Pons (tissue), 1 donor: ENCODE data around the gene PRKX.
"Not testable (repeated sequence)": the region's sequence is repeated elsewhere in the genome, so short reads cannot be mapped to it uniquely, and the experiment has no call there.

ENCODE experiments used
- DNase-seq: peaks from one replicate; pipeline ENCODE4 v3.0.0-alpha.2; 2016; ENCODE audit warnings: low spot score

Gene PRKX

DNA sequence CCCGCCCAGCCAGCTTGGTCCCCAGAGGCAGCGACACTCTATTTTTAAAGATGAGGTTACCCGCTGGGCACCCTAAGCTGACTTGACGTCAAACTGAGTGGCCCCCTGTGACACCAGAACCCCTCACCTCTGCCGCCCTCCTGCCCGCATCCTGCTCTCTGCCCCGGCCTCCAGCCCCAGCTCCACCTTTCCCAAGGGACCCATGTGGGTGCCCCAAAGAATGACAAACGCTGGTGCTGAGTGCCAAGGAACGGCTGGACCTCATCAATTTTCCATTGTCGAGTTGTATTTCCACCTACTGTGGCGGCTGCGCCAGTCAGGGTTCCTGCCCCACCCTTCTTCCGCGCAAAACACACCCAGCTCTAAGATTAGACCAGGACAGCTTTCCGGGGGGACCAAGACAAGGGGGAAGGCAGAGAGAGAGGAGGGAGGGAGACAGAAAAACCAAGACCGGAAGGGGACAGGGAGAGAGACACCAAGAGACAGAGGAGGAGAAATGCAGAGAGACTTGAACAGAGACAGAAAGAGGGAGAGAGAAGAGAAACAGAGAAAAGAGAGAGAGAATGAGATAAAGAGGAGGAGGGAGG, 2.0 kb downstream of the PRKX start:
- DNase-seq: no peak

DNA sequence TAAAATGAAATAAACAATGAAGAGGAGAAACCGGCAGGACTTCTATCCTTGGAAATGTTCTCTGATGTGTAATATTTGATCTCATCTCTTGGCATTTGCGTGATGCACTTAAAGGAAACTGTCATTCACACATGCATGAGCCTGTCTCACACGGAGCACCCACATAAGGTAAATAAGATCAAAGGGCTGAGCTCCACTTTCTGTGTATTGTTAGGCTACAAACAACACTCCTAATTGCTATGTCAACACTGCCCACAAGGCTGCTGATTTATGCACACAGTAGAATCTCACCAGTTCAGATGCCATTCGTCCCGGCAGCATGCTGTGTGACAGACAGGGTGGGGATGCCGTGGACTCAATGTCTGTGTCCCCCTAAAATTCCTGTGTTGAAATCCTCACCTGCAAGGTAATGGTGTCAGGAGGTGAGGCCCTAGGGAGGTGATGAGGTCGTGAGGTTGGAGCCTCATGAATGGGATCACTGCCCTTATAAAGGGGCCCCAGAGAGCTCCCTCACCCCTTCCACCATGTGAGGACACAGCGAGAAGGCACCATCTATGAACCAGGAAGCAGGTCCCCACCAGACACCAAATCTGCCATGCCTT, 5.7 kb downstream of the PRKX start:
- DNase-seq: not testable (repeated sequence)

GRCh38 chrX:3706481-3706880, 7.0 kb downstream of the PRKX start:
- DNase-seq: no peak

DNA sequence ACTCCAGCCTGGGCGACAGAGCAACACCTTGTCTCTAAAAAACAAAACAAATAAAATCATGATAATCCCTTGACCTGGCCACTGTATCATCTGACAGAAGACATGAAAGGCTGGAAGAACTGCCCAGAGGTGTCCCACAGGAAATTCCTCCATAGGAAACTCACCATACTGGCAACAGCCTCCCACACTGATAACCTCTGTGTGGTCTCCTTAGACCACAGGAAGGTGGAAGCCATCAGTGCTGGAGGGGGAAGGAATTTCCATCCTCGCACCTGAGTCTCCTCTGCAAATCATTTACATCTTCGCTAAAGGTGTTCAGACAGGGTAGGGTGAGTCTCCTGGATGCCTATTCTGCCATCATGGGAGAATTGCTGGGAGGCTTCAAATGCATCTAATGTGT, 10.2 kb downstream of the PRKX start:
- not testable (repeated sequence) for DNase-seq

GRCh38 chrX:3702095-3702494, 11.4 kb downstream of the PRKX start:
- DNase-seq: not testable (repeated sequence)

- DNase-seq: not testable (repeated sequence)
These were observed 12.0 kb downstream of the PRKX start for GRCh38 chrX:3701445-3701928.

GRCh38 chrX:3699821-3700381, 13.5 kb downstream of the PRKX start:
- peak; percentile 42 for DNase-seq

DNA sequence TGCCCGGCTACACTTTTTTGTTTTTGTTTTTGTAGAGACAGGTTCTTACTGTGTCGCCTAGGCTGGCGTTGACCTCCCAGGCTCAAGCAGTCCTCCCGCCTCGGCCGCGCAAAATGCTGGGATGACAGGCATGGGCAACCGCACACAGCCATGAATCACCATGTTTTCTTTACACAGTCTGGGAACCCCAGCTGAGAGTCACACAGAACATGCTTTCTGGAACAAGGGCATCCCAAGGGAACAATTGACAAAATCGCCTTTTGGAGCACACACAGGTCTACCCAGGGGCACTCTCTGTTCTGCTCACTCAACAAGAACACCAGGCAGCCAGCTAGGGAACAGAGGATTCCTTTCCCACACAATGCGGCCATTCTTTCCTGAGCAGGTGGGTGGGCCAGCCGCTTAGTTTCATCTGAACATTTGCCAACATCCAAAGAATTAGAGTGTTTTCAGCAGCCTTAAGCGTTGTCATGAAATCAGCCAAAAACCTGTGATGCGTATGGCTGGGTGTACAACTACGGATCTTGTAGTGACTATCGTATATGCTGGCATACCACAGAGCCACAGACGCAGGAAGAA, 15.7 kb downstream of the PRKX start:
- DNase-seq: peak; percentile 78

GRCh38 chrX:3697220-3697684, 16.2 kb downstream of the PRKX start:
- DNase-seq: no peak

DNA sequence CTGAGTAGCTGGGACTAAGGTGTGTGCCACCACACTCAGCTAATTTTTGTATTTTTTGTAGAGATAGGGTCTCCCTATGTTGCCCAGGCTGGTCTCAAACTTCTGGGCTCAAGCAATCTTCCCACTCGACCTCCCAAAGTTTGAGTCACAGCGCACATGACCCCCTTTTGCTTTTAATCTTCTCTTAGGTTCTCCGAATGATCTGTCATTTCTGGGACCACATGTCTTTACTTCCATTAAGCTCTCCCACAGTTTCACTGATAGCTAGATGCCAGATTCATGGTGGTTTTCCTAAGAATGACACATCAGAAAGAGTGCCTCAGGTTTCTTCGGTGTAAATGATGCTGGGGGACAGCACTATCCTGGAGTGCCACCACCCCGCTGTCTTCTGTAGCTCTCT, 17.9 kb downstream of the PRKX start:
- DNase-seq: no peak

DNA sequence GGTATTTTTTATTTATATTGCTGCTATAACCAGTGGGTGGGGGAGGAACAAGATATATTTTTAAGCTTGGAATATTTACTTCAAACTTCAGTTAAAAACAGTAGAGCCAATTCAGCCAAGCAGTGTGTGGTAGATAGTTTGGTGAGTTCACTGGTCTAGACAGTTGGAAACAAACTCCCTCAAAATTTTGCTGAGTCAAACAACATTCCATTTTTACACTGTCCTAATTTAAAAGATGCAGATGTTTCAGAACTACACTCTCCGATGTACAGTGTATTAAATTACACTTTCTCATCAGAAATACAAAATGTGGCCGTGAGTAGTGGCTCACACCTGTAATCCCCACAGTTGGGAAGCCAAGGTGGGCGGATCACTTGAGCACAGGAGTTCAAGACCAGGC, 23.3 kb downstream of the PRKX start:
- no peak for DNase-seq

DNA sequence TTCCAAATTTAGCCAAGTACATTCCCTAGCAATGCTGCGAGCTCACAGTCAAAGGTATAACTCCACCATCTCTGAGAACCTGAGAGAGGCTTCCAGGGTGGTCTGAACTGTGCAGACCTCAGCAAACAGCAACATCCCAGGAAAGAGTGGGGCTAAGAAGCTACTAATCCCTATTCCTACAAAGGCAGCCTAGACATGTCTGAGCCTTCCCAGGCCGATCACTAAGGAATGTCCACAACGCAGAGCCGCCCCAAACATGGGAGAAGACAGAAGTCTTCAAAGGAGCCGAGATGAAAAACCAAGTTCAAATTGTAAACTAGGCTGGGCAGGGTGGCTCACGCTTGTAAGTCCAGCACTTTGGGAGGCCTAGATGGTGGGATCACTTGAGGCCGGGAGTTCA, 30.2 kb downstream of the PRKX start:
- DNase-seq: not testable (repeated sequence)

GRCh38 chrX:3680459-3680858, 33.0 kb downstream of the PRKX start:
- DNase-seq: no peak

GRCh38 chrX:3679669-3680068, 33.8 kb downstream of the PRKX start:
- no peak for DNase-seq

- no peak for DNase-seq
These were observed 35.1 kb downstream of the PRKX start for GRCh38 chrX:3678328-3678727.

DNA sequence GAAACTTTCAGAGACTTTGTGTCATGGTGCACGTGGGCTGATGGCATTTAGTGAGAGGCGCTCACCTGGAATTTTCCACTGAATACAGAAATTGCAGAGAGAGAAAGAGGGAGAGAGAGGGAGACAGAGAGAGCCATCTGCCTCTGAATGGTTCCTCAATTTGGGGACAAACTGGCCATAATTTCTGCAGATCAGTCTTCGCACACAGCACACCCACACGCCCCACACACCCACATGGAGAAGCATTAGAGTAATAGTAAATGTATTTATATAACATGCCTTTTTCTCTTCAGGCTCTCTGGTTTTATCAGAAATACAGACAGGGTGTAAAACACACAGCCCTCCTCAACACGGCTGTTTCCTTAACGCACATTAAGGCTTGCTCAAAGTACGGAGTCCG, 38.6 kb downstream of the PRKX start:
- no peak for DNase-seq

DNA sequence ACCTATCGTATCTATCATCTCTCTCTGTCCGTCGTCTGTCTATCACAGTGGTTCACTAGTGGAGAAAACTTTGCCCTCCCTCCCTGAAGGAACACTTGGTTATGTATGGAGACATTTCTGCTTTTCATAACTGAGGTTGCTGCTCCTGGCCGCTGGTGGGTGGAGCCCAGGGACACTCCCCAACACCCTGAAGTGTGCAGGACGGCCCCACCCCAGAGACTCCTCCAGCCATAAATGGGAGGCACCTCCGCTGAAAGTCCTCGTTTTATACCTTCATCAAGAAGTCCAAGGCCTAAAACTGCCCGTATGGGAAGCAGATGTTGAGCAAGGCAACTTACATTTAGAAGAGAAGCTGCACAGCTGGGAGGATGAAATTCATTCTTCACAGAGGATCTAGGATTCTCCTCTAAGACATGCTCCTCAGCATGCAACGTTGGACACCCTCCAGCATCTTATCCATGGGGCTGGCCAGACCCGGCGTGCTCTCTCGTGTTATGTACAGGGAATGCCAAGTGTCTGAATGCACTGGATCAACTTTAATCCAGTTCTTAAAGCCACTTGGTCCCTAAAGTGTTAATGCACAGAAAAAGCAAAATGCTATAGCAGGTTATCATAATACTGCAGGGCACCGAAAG, 43.5 kb downstream of the PRKX start:
- no peak for DNase-seq

GRCh38 chrX:3666975-3667374, 46.5 kb downstream of the PRKX start:
- no peak for DNase-seq

GRCh38 chrX:3664921-3665320, 48.5 kb downstream of the PRKX start:
- DNase-seq: no peak

GRCh38 chrX:3663576-3664250, 49.7 kb downstream of the PRKX start:
- DNase-seq: peak; percentile 32

- DNase-seq: no peak
These were observed 53.7 kb downstream of the PRKX start for GRCh38 chrX:3659761-3660160.

DNA sequence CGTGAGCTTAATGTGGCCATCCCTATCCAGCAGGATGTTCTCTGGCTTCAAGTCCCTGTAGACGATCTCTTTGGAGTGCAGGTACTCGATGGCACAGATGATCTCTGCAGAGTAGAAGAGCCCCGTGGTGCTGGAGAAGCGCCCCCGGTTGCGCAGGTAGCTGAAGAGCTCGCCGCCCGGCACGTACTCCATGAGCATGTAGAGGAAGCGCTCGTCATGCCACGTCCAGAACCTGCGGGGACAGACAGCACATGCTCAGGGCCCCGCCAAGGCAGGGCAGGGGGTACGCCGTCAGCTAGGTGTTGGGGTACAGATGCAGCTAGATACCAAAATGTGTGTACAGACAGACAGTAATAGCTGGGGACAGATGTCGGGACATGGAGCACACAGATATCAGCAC, 58.3 kb downstream of the PRKX start:
- DNase-seq: no peak
